Activated B cell treated with CpG ODN at 0.5 μM for 24 hours (primary cell): Measurements from ENCODE around the gene MOSMO. TPM values are rescaled to one million over a fixed set of nuclear protein-coding genes. Genes with fewer than 3 reads are reported as not detected.
"Not testable (repeated sequence)": the region's sequence is repeated elsewhere in the genome, so short reads cannot be mapped to it uniquely, and the experiment has no call there.

ENCODE experiments used
- ATAC-seq: fragments of 200-7000 bp; cut with Tn5 transposase; one replicate; pipeline ENCODE4 v1.10.0; 2021; ENCODE audit warnings: low read depth, mild to moderate bottlenecking, moderate library complexity
- CTCF ChIA-PET: fragments of 350-600 bp; sonication (Branson Sonifier 250); formaldehyde crosslinking; loops from one replicate; lab custom pipeline; 2021; ENCODE audit warnings: antibody characterized with exemption; lab: Charles Lee
- POLR2A ChIA-PET: fragments of 350-600 bp; sonication (Branson Sonifier 250); formaldehyde crosslinking; loops from one replicate; lab custom pipeline; 2021; ENCODE audit warnings: antibody characterized with exemption; lab: Charles Lee
- DNase-seq: peaks from one replicate; pipeline ENCODE4 v3.0.0; 2022
- H3K27ac Mint-ChIP-seq: one replicate; pipeline ENCODE4 v1.8.0; 2020; ENCODE audit warnings: mixed read lengths
- H3K27me3 Mint-ChIP-seq: one replicate; pipeline ENCODE4 v1.8.0; 2021; ENCODE audit warnings: mixed read lengths
- H3K36me3 Mint-ChIP-seq: one replicate; pipeline ENCODE4 v1.8.0; 2021; ENCODE audit warnings: low read depth, mixed read lengths
- H3K4me1 Mint-ChIP-seq: one replicate; pipeline ENCODE4 v1.8.0; 2021; ENCODE audit warnings: mixed read lengths
- H3K4me3 Mint-ChIP-seq: one replicate; pipeline ENCODE4 v1.8.0; 2020; ENCODE audit warnings: mild to moderate bottlenecking, mixed read lengths
- H3K9me3 Mint-ChIP-seq: one replicate; pipeline ENCODE4 v1.8.0; 2020; ENCODE audit warnings: mixed read lengths
- CTCF ChIP-seq: fragments of 200-600 bp; IDR thresholded peaks from one replicate; pipeline ENCODE4 v1.8.0; 2022; ENCODE audit warnings: antibody characterized with exemption, mild to moderate bottlenecking
- intact Hi-C: fragments of 100-400 bp; cut with micrococcal nuclease; formaldehyde crosslinking; loops from one replicate; pipeline ENCODE4 v1.15.1; 2024
- total RNA-seq: library from RNA; stranded (reverse); gene quantifications from 2 replicates; pipeline ENCODE4 v1.2.3, GENCODE V29; 2022

MOSMO gene
- total RNA-seq, 1 donor from 2014 or later, result 21.3 TPM

- no peak for TF ChIP-seq CTCF
- intact Hi-C loops, result loop anchor here (1.0 to 2.0 kb wide), 2 partner anchors 89 to 98 kb away; partner anchors contain the start of gene PDZD9
- Mint-ChIP-seq H3K4me1 (peaks cover 2% of the 10 kb centered on the region), H3K27ac (no peak overlapping the region), H3K27me3 (peaks cover 17% of the 10 kb centered on the region), H3K9me3 (peaks cover 2% of the 10 kb centered on the region), H3K4me3 (no peak overlapping the region), H3K36me3 (no peaks in the 10 kb centered on the region)
- ChIA-PET POLR2A (no interaction called here), CTCF (interaction anchor here (0.6 to 1.7 kb wide), 9 partner anchors 9 to 813 kb away, joined by 3 to 15 read pairs (median 3); no protein-coding TSS in a partner anchor)
- DNase-seq (no peak), ATAC-seq (no peak)
Observed at GRCh38 chr16:22099256-22099975, 91.5 kb downstream of the MOSMO start.

GRCh38 chr16:22103441-22103840, 95.5 kb downstream of the MOSMO start:
- Mint-ChIP-seq H3K4me1 (peaks cover 2% of the 10 kb centered on the region), H3K27ac (no peak overlapping the region), H3K4me3 (no peak overlapping the region), H3K9me3 (peaks cover 2% of the 10 kb centered on the region), H3K27me3 (peaks cover 12% of the 10 kb centered on the region), H3K36me3 (no peaks in the 10 kb centered on the region)
- ATAC-seq (no peak), DNase-seq (no peak)
- POLR2A ChIA-PET, result no interaction called here
- no peak for TF ChIP-seq CTCF
- CTCF ChIA-PET, result no interaction called here
- intact Hi-C loops, result no loop called here

GRCh38 chr16:22109258-22109898, 101.5 kb downstream of the MOSMO start:
- Mint-ChIP-seq H3K27me3 (peaks cover 15% of the 10 kb centered on the region), H3K4me3 (no peak overlapping the region), H3K4me1 (no peaks in the 10 kb centered on the region), H3K36me3 (no peaks in the 10 kb centered on the region), H3K9me3 (no peaks in the 10 kb centered on the region), H3K27ac (no peak overlapping the region)
- POLR2A ChIA-PET, result no interaction called here
- ATAC-seq (no peak), DNase-seq (no peak)
- no peak for TF ChIP-seq CTCF
- intact Hi-C loops, result no loop called here
- CTCF ChIA-PET, result no interaction called here

DNA sequence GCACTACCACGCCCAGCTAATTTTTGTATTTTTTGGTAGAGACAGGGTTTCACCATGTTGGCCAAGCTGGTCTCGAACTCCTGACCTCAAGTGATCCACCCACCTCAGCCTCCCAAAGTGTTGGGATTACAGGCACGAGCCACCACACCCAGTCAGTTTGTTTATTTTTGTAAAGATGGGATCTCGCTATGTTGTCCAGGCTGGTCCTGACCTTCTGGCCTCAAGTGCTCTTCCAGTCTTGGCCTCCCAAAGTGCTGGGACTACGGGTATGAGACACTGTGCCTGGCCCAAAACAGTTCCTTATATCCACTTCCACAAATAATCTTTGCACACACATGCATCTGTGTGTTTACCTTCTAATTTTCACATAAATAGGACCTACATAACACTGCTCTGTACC, 103.7 kb downstream of the MOSMO start:
- H3K27ac Mint-ChIP-seq, H3K4me3 Mint-ChIP-seq, ATAC-seq, H3K36me3 Mint-ChIP-seq, POLR2A ChIA-PET, DNase-seq, H3K9me3 Mint-ChIP-seq, H3K4me1 Mint-ChIP-seq, intact Hi-C loops, CTCF ChIA-PET: not testable (repeated sequence)
- H3K27me3 Mint-ChIP-seq, result peaks cover 11% of the 10 kb centered on the region

GRCh38 chr16:22116095-22116700, 108.3 kb downstream of the MOSMO start:
- DNase-seq, result no peak
- Mint-ChIP-seq H3K4me1 (no peaks in the 10 kb centered on the region), H3K36me3 (no peaks in the 10 kb centered on the region), H3K4me3 (no peak overlapping the region), H3K9me3 (no peaks in the 10 kb centered on the region), H3K27me3 (peaks cover 2% of the 10 kb centered on the region), H3K27ac (no peak overlapping the region)
- ATAC-seq, result no peak
- ChIA-PET POLR2A (no interaction called here), CTCF (no interaction called here)
- intact Hi-C loops, result no loop called here
- no peak for TF ChIP-seq CTCF
